ENCODE results near the gene SLC4A11. TPM values are rescaled to one million over a fixed set of nuclear protein-coding genes. Genes with fewer than 3 reads are reported as not detected.

The SLC4A11 gene
- total RNA-seq, 2 experiments from 2014 or later = 0.08 to 0.60 TPM

GRCh38 chr20:3233131-3233990 is 5.6 kb downstream of the SLC4A11 start:
- ATAC-seq (ENCODE audit: poor library complexity) = no peak
- CTCF ChIA-PET = no interaction called here
- peaks cover 35% of the 10 kb centered on the region for H3K27me3 Mint-ChIP-seq
- H3K36me3 Mint-ChIP-seq (ENCODE audit: low read depth) = no peaks in the 10 kb centered on the region
- intact Hi-C loops (cut with DNase I, micrococcal nuclease) = no loop called here
- peaks cover 26 to 36% of the 10 kb centered on the region in 2 experiments for H3K27me3 ChIP-seq (ENCODE audit: control insufficient read depth in 1 of 2, insufficient read depth in 2 of 2, low read length in 2 of 2)
- H3K4me3 Mint-ChIP-seq = no peak overlapping the region
- H3K27ac ChIP-seq (ENCODE audit: low read depth in 1 of 2, low read length in 2 of 2) = no peak overlapping the region
- no peaks in the 10 kb centered on the region for H3K36me3 ChIP-seq (ENCODE audit: insufficient read depth, low read length)
- peaks cover 0 to 11% of the 10 kb centered on the region in 2 experiments for H3K9me3 ChIP-seq (ENCODE audit: control insufficient read depth in 1 of 2, insufficient read depth in 1 of 2, low read length in 2 of 2)
- no peak for DNase-seq
- no peak for TF ChIP-seq CTCF (IDR thresholded peaks at IDR 0.05)
- H3K27ac Mint-ChIP-seq = no peak overlapping the region
- peaks cover 11% of the 10 kb centered on the region for H3K4me1 ChIP-seq (ENCODE audit: insufficient read depth, low read length)
- H3K4me1 Mint-ChIP-seq (ENCODE audit: low read depth) = no peaks in the 10 kb centered on the region
- POLR2A ChIA-PET = no interaction called here
- no peaks in the 10 kb centered on the region for H3K9me3 Mint-ChIP-seq
- no peak overlapping the region for H3K4me3 ChIP-seq (ENCODE audit: low read length)

- Mint-ChIP-seq H3K4me1 (ENCODE audit: low read depth) (no peaks in the 10 kb centered on the region), H3K9me3 (no peaks in the 10 kb centered on the region), H3K4me3 (no peak overlapping the region), H3K36me3 (ENCODE audit: low read depth) (no peaks in the 10 kb centered on the region), H3K27ac (no peak overlapping the region), H3K27me3 (peaks cover 24% of the 10 kb centered on the region)
- ChIA-PET POLR2A (no interaction called here), CTCF (no interaction called here)
- intact Hi-C loops (cut with DNase I, micrococcal nuclease) = no loop called here
- ATAC-seq (ENCODE audit: poor library complexity) (no peak), DNase-seq (no peak)
- Histone ChIP-seq H3K4me1 (ENCODE audit: insufficient read depth, low read length) (no peaks in the 10 kb centered on the region), H3K9me3 (ENCODE audit: control insufficient read depth in 1 of 2, insufficient read depth in 1 of 2, low read length in 2 of 2) (no peaks in the 10 kb centered on the region), H3K36me3 (ENCODE audit: insufficient read depth, low read length) (peaks cover under 1% of the 10 kb centered on the region), H3K27me3 (ENCODE audit: control insufficient read depth in 1 of 2, insufficient read depth in 2 of 2, low read length in 2 of 2) (peaks cover 14 to 23% of the 10 kb centered on the region in 2 experiments), H3K27ac (ENCODE audit: low read depth in 1 of 2, low read length in 2 of 2) (no peak overlapping the region), H3K4me3 (ENCODE audit: low read length) (no peak overlapping the region)
- no peak for TF ChIP-seq CTCF (IDR thresholded peaks at IDR 0.05)
These were observed 7.0 kb downstream of the SLC4A11 start for GRCh38 chr20:3231889-3232588.

GRCh38 chr20:3231116-3231515 is 7.9 kb downstream of the SLC4A11 start:
- peaks cover 7 to 16% of the 10 kb centered on the region in 2 experiments for H3K27me3 ChIP-seq (ENCODE audit: control insufficient read depth in 1 of 2, insufficient read depth in 2 of 2, low read length in 2 of 2)
- DNase-seq = no peak
- Mint-ChIP-seq H3K4me1 (ENCODE audit: low read depth) (no peaks in the 10 kb centered on the region), H3K9me3 (no peaks in the 10 kb centered on the region), H3K36me3 (ENCODE audit: low read depth) (no peaks in the 10 kb centered on the region), H3K27me3 (peaks cover 15% of the 10 kb centered on the region), H3K27ac (no peak overlapping the region), H3K4me3 (no peak overlapping the region)
- no peaks in the 10 kb centered on the region for H3K4me1 ChIP-seq (ENCODE audit: insufficient read depth, low read length)
- no peaks in the 10 kb centered on the region for H3K9me3 ChIP-seq (ENCODE audit: control insufficient read depth in 1 of 2, insufficient read depth in 1 of 2, low read length in 2 of 2)
- ChIA-PET POLR2A (no interaction called here), CTCF (no interaction called here)
- TF ChIP-seq CTCF (IDR thresholded peaks at IDR 0.05) = no peak
- H3K27ac ChIP-seq (ENCODE audit: low read depth in 1 of 2, low read length in 2 of 2) = no peak overlapping the region
- intact Hi-C loops (cut with DNase I, micrococcal nuclease) = no loop called here
- H3K4me3 ChIP-seq (ENCODE audit: low read length) = no peak overlapping the region
- ATAC-seq (ENCODE audit: poor library complexity) = no peak
- peaks cover 5% of the 10 kb centered on the region for H3K36me3 ChIP-seq (ENCODE audit: insufficient read depth, low read length)

Measured in CD4-positive, alpha-beta T cell (primary cell).